ENCODE measurements around the gene ITGB6.

DNA sequence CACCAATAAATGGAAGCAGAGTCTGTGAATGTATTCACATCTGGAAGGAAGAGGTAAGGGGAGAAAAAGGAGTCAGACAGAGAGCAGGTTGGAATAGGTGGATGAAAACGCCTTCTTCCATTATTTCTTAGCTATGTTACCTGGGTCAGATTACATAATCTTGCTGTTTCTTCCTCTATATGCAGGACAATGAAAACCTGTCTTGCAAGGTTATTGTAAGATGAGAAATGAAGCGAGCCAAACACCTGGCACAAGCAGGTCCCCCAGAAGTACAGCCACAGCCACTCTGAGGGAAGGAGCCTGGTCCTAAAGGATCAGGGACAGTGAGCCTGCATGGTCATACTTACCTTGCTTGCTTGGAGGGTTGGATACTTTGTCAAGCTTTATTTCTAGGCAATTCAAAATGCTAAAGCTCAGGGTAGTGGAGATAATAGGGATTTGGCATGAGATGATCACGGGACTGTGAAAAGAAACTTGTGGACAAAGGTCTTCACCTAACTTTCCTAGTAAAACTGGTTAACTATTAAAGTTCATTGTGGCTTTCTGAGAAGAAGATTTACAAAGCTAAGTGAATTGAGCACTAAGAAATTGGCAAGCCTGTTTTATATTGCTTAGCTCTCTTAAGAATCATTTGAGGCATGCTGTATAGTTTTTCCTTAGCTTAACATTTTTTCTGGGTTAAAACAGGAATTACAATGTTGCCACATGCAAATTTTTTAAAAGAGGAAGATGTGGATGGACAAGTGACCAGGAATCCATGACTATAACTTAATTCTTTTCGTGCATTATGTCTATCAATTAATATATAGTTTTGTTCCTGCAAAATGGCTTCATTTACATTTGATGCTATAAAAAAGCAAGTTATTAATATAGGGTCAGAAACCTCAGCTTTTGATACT, 121.9 kb downstream of the ITGB6 start:
- TF ChIP-seq CTCF (IDR thresholded peaks at IDR 0.05): no peak
- TF ChIP-seq POLR2A (IDR thresholded peaks at IDR 0.05): no peak

All from uterus (tissue), 2 donors.